CD4-positive, alpha-beta T cell (primary cell): ENCODE data around the gene TIMM13. TPM values are rescaled to one million over a fixed set of nuclear protein-coding genes. Genes with fewer than 3 reads are reported as not detected.
"Not testable (repeated sequence)": the region's sequence is repeated elsewhere in the genome, so short reads cannot be mapped to it uniquely, and the experiment has no call there.

Experiments used
- ATAC-seq: fragments of 200-7000 bp; cut with Tn5 transposase; one replicate; pipeline ENCODE4 v1.10.0; 2022; ENCODE audit warnings: mild to moderate bottlenecking; ENCODE audit not compliant: poor library complexity
- CTCF ChIA-PET: fragments of 350-600 bp; sonication (Branson Sonifier 250); formaldehyde crosslinking; loops from one replicate; lab custom pipeline; 2021; ENCODE audit warnings: antibody characterized with exemption, inconsistent platforms; lab: Charles Lee
- POLR2A ChIA-PET: fragments of 350-600 bp; sonication (Branson Sonifier 250); formaldehyde crosslinking; loops from one replicate; lab custom pipeline; 2021; ENCODE audit warnings: antibody characterized with exemption, inconsistent platforms; lab: Charles Lee
- DNase-seq, 14 experiments: peaks; one replicate each; pipeline ENCODE4 v3.0.0-alpha.2; 2013 to 2020; ENCODE audit warnings: mixed read lengths in 2 of 14
- H3K27ac ChIP-seq, 2 donors: one replicate each; pipeline versions ENCODE4 v1.5.1 to v1.7.0; 2013; ENCODE audit warnings: low read length in 2 of 2, low read depth in 1 of 2, mild to moderate bottlenecking in 1 of 2
- H3K27me3 ChIP-seq, 2 experiments: 1 replicate in 1 of 2; 2 replicates in 1 of 2; pipeline versions ENCODE4 v1.6.1 to v1.7.0; 2013; ENCODE audit warnings: low read length in 2 of 2, control low read depth in 1 of 2, mild to moderate bottlenecking in 1 of 2, moderate library complexity in 1 of 2; ENCODE audit not compliant: insufficient read depth in 2 of 2, control insufficient read depth in 1 of 2
- H3K36me3 ChIP-seq: one replicate; pipeline ENCODE4 v1.6.1; 2013; ENCODE audit warnings: low read length, control low read depth; ENCODE audit not compliant: insufficient read depth
- H3K4me1 ChIP-seq: one replicate; pipeline ENCODE4 v1.6.1; 2013; ENCODE audit warnings: low read length, control low read depth; ENCODE audit not compliant: insufficient read depth
- H3K4me3 ChIP-seq: one replicate; pipeline ENCODE4 v1.5.1; 2013; ENCODE audit warnings: mild to moderate bottlenecking, low read length, moderate library complexity
- H3K9me3 ChIP-seq, 2 experiments: 1 replicate in 1 of 2; 2 replicates in 1 of 2; pipeline versions ENCODE4 v1.6.1 to v1.7.0; 2013; ENCODE audit warnings: low read length in 2 of 2, mild to moderate bottlenecking in 2 of 2, control low read depth in 1 of 2, moderate library complexity in 1 of 2; ENCODE audit not compliant: control insufficient read depth in 1 of 2, insufficient read depth in 1 of 2
- H3K27ac Mint-ChIP-seq: one replicate; pipeline ENCODE4 v1.8.0; 2020; ENCODE audit warnings: mixed read lengths
- H3K27me3 Mint-ChIP-seq: one replicate; pipeline ENCODE4 v1.8.0; 2021; ENCODE audit warnings: mixed read lengths
- H3K36me3 Mint-ChIP-seq: one replicate; pipeline ENCODE4 v1.8.0; 2021; ENCODE audit warnings: low read depth, mixed read lengths
- H3K4me1 Mint-ChIP-seq: one replicate; pipeline ENCODE4 v1.8.0; 2021; ENCODE audit warnings: low read depth, mixed read lengths
- H3K4me3 Mint-ChIP-seq: one replicate; pipeline ENCODE4 v1.8.0; 2020; ENCODE audit warnings: mild to moderate bottlenecking, mixed read lengths
- H3K9me3 Mint-ChIP-seq: one replicate; pipeline ENCODE4 v1.8.0; 2020; ENCODE audit warnings: mixed read lengths
- CTCF ChIP-seq: fragments of 200-600 bp; IDR thresholded peaks from one replicate; pipeline ENCODE4 v1.8.0; 2022; ENCODE audit warnings: antibody characterized with exemption, mild to moderate bottlenecking
- intact Hi-C, 2 experiments: fragments of 100-400 bp; cut with DNase I in 1 of 2; cut with micrococcal nuclease in 1 of 2; formaldehyde crosslinking; loops; one replicate each; pipeline versions ENCODE4 v1.15.1 to v1.9.0; 2023 to 2025; cut with DNase I, micrococcal nuclease
- total RNA-seq, 174 experiments: library from RNA in 2 of 174; stranded (reverse) in 2 of 174; gene quantifications; one replicate each; pipeline ENCODE4 v1.2.3 and lab custom pipeline; 2021 to 2026

Gene TIMM13
- total RNA-seq, 2 experiments from 2014 or later: 17.3 to 22.3 TPM

GRCh38 chr19:2399582-2399981 lies 27.8 kb downstream of the TIMM13 start:
- no peak for TF ChIP-seq CTCF
- Histone ChIP-seq H3K27ac (no peak overlapping the region), H3K4me3 (no peak overlapping the region), H3K9me3 (no peaks in the 10 kb centered on the region), H3K36me3 (no peaks in the 10 kb centered on the region), H3K4me1 (peaks cover 3% of the 10 kb centered on the region), H3K27me3 (no peaks in the 10 kb centered on the region)
- no peaks in the 10 kb centered on the region for H3K36me3 Mint-ChIP-seq
- POLR2A ChIA-PET: no interaction called here
- H3K4me3 Mint-ChIP-seq: no peak overlapping the region
- intact Hi-C loops: no loop called here
- CTCF ChIA-PET: no interaction called here
- no peaks in the 10 kb centered on the region for H3K27me3 Mint-ChIP-seq
- H3K27ac Mint-ChIP-seq: no peak overlapping the region
- no peaks in the 10 kb centered on the region for H3K4me1 Mint-ChIP-seq
- H3K9me3 Mint-ChIP-seq: no peaks in the 10 kb centered on the region
- DNase-seq: no peak
- ATAC-seq: no peak

GRCh38 chr19:2398735-2399305 lies 28.6 kb downstream of the TIMM13 start:
- no peak for DNase-seq
- CTCF ChIA-PET: no interaction called here
- TF ChIP-seq CTCF: no peak

GRCh38 chr19:2397173-2397572 lies 30.2 kb downstream of the TIMM13 start:
- H3K4me3 Mint-ChIP-seq, H3K4me1 ChIP-seq, H3K36me3 Mint-ChIP-seq, CTCF ChIA-PET, ATAC-seq, H3K36me3 ChIP-seq, intact Hi-C loops, H3K9me3 ChIP-seq, DNase-seq, H3K27me3 Mint-ChIP-seq, H3K4me3 ChIP-seq, H3K27me3 ChIP-seq, POLR2A ChIA-PET, H3K4me1 Mint-ChIP-seq, H3K9me3 Mint-ChIP-seq, H3K27ac Mint-ChIP-seq, H3K27ac ChIP-seq: not testable (repeated sequence)

More at GRCh38 chr19:2398735-2399305, 28.6 kb downstream of the TIMM13 start:
- Mint-ChIP-seq H3K27me3 (no peaks in the 10 kb centered on the region), H3K27ac (no peak overlapping the region), H3K36me3 (no peaks in the 10 kb centered on the region), H3K4me1 (no peaks in the 10 kb centered on the region), H3K4me3 (no peak overlapping the region), H3K9me3 (no peaks in the 10 kb centered on the region)
- Histone ChIP-seq H3K36me3 (no peaks in the 10 kb centered on the region), H3K9me3 (no peaks in the 10 kb centered on the region), H3K4me3 (no peak overlapping the region), H3K27me3 (no peaks in the 10 kb centered on the region), H3K4me1 (peaks cover 7% of the 10 kb centered on the region), H3K27ac (no peak overlapping the region)
- ATAC-seq: no peak
- POLR2A ChIA-PET: no interaction called here
- intact Hi-C loops: no loop called here

GRCh38 chr19:2395293-2395829 lies 32.0 kb downstream of the TIMM13 start:
- intact Hi-C loops, H3K27ac Mint-ChIP-seq, H3K9me3 Mint-ChIP-seq, CTCF ChIA-PET, H3K9me3 ChIP-seq, H3K4me1 Mint-ChIP-seq, POLR2A ChIA-PET, H3K36me3 ChIP-seq, H3K27me3 ChIP-seq, DNase-seq, H3K27ac ChIP-seq, ATAC-seq, H3K36me3 Mint-ChIP-seq, H3K4me3 ChIP-seq, H3K4me3 Mint-ChIP-seq: not testable (repeated sequence)
- peaks cover 12% of the 10 kb centered on the region for H3K27me3 Mint-ChIP-seq
- H3K4me1 ChIP-seq: peaks cover 12% of the 10 kb centered on the region
